Measurements from ENCODE around the gene NRXN3.
"Not testable (repeated sequence)": the region's sequence is repeated elsewhere in the genome, so short reads cannot be mapped to it uniquely, and the experiment has no call there.

NRXN3 gene

DNA sequence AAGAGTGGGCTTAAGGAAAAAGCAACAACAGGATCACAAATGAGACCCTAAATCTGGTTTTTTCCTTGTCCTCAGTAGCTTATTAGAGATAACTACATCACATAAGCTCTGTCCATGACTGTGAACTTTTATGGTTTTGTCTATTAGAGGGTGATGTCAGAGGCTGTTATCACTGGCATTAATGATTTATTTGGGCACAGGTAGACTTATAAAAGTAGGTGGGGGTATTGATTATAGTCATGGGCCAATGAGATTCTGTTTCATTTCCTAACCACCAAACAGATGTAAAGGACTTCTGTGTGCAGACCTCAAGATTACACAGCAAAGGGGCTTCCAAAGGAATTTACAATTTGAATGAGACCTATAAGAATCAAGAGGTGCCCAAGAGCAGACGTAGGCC, 316.4 kb downstream of the NRXN3 start:
- no peak for DNase-seq (ENCODE audit: low read depth)

DNA sequence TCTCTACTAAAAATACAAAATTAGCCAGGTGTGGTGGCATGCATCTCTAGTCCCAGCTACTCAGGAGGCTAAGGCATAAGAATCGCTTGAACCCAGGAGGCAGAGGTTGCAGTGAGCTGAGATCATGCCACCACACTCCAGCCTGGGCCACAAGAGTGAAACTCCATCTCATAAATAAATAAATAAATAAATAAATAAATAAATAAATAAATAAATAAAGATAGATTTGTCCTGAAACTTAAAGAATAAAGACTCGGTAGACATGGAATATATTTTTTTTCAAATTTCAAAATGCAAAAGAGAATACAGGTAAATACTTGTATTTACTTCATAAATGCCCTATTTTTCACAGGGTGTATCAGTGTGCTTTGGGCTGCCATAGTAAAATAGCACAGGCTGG, 317.4 kb downstream of the NRXN3 start:
- DNase-seq (ENCODE audit: low read depth): not testable (repeated sequence)

DNA sequence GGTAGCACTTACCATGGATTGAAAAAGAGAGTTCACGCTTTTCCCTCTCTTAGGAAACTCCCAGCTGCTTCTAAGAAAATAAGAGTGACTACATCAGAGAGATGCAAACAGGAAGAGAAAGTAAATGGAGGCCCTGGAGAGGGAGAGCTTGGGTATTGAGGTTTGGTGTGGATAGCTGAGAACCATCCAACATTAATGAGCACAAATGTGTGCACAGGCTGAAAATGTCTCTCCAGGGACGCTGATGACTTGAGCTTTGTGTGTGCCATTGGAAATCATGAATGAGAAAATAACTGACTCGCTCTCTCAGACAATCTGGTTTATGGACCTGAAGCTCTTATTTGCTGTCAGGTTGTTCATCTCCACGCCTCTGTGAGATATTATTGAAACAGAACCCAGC, 318.8 kb downstream of the NRXN3 start:
- no peak for DNase-seq (ENCODE audit: low read depth)

DNA sequence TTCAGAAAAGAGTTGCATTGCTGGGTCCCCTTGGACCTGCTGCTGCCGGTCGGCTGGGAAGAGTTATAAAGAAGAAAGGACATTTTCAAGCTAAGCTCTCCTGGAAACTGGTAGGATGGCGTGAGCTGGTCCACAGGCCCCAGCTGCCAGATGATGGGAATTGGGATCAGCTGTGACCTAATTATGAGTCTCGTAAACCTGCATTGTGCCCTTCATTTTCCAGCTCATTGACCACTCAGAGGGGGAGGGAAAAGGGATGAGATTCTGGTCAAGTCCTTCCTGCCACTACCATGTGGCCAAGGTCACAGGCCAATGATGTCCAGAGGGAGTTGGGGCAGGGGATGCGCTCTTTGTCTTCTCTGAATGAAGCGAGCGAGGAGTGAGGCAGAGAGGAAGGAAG, 320.9 kb downstream of the NRXN3 start:
- DNase-seq (ENCODE audit: low read depth): no peak

DNA sequence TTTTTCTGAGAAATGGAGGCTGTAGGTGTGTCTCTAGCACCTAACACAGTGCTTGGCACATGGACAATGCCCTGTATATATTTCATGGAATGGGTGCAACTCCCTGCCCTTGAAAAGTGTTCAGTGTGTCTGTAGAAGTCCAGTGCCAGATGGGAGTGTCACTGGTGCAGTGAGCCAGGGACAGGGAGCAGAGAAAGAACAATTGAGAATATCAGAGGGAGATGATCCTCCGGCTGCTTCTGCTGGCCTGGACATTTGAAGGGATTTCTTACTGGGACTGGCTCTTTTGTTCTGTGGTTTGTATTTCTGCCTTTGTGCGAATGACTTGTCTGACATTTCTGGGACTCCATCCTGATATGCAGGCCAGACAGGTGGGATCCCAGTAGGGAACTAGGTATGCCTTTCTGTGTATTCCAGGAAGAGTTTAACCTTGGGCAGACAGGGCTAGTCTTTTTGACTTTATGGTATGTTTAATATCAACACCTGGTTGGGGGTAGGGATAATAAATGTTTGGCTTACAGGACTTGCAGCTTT, 328.0 kb downstream of the NRXN3 start:
- DNase-seq (ENCODE audit: low read depth): no peak

DNA sequence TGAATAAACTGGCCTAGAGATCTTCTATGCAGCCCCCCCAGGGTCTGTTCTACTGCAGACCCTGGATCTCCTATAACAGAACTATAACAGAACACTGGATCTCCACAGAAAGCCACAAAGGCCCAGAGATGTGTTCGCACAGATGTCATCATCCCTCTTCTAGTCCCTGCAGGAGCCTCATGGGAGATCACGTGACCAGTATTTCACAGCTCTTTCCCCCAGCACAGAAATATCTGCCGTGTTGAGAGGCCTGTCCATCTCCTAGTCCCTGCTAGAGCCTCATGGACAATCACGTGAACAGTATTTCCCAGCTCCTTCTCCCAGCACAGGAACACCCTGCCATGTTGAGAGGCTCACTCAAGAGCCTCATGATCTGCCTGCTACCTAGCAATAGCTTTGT, 331.7 kb downstream of the NRXN3 start:
- no peak for DNase-seq (ENCODE audit: low read depth)

DNA sequence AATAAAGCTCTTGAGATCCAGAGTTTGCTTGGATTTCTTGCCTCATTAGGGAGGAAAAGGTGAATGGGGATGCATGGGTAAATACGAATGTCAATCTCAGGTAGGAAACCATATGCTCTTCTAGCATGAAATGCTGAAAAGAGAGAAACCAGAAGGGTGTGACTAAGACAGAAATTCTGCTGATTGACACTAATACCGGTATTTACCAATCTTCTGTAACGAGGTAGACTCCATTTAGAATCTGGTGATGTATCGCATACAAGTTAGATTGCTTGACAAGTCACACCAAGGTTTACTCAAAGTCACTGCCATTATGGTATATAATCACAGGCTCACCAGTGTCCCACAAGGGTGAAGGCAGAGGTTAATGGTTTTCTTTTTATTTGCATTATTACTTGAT, 337.9 kb downstream of the NRXN3 start:
- no peak for DNase-seq (ENCODE audit: low read depth)

DNA sequence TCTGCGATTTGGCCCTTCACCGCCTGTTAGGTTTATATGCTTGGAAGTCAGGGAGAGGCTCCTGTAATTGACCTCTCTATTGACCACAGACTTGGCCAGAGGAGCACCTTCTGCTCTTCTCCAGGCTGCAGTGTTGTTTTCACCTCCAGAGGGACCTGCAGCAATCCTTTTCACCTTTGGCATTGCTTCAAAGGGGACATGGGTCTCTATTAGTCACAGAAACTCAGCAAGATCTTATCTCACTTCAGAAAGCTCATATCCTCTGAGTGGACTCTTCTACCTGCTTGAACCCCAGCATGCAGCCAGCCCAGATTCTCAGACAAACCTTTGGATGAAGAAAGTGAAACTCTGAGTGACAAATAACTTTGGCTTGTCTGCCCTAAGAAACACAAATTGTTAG, 339.3 kb downstream of the NRXN3 start:
- DNase-seq (ENCODE audit: low read depth): no peak

DNA sequence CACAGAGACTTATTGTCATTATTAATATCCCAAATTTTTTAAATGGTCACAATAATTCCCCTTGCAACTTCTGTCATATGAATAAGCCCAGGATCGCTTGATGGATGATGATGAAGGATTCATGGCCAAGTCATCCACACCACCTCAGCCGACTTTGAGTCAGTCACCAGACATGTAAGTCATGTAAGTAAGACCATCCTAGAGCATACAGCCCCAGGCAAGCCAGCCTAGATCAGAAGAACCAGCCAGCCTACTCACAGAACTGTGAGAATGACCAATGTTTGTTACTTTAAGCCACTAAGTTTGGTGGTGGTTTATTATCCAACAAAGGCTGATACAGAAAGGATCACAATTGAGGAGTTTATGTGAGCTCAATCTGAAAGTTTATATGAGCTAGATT, 341.8 kb downstream of the NRXN3 start:
- DNase-seq (ENCODE audit: low read depth): no peak

DNA sequence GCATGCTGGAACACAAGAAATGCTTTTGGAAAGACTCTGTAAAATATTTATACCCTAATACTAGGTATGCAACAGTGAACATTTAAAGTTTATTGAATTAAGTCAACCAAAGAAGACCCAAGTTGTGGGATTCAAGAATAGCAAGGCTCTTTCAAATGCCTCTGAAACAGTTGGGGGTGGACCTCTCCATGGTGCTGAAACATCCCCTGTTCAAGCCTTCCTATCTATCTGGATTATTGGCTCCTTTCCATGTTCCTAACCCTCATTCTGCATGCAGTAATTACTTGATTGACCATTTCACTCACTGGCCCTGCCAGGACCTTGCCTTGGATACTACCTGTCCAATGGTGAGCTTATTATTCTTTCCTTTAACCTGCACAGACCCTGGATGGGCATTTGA, 349.7 kb downstream of the NRXN3 start:
- DNase-seq (ENCODE audit: low read depth): peak; percentile 6

DNA sequence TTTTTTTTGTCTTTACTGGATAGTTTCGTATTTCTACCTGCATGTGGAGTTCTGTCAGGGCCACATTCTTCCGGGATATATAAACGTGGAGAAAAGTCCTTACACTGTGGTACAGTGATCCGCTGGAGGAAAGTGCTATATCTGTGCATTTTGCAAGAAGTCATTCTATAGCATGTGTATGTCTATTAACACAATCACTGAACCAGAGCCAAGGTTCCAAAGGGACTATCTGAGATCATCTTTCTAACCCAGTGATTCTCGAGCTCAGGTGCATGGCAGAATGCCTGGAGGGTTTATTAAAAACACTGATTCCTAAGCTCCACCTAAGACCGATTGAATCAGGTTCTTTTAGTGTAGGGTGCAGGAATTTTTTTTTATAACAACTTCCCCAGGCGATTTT, 354.0 kb downstream of the NRXN3 start:
- DNase-seq (ENCODE audit: low read depth): no peak

DNA sequence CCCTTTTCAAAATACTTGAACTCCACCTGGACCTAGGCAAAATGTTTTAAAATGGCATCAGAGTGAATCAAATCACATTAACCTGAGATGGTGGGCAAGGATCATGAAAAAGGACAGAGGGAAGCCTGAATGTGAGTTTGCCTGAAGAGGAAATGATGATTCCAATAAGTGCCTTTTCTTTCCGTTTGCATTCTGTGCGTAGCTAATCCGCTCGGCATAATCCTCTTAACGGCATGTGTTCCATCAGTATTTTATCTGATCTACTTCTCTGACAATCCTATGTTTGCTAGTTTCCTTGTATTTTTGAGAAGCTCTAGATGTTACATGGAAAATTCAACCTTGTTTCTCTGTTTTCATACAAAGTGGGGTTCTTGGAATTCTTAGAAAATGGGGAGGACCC, 354.6 kb downstream of the NRXN3 start:
- DNase-seq (ENCODE audit: low read depth): no peak

DNA sequence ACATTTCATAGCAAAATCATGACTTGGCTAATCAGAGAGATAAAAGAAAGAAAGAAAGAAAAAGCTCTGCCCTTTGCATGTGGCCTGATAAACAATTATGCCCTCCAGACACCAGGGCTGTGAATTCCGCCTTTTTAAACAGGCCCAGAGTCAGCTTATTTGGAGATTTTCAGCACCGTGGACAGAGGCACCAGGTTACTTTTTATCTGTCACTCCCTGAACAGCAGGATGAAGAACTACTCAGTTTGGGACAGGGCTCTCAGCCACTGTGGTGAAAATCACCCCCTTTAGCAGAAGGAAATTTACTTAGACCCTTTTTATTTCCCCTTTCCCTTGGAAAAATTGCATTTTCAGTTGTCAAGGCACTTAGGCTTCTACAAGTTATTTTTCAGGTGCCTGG, 359.9 kb downstream of the NRXN3 start:
- DNase-seq (ENCODE audit: low read depth): no peak

DNA sequence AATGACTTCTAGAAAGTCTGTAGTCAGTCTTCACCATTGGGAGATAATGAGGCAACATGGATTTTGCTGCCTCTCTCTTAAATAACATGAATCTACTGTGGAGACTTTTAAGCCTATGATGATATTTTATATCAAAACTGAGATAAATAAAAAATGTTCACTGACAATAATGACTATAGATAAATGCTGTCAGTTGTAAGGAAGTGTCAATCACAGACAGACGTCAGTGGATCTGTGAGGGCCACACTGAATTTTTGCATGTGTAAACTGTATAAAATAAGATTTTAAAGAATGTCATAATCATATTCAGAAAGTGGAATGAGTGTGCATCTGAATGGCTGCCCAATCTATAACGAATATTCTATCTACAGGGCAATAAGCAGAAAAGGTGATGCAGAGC, 364.0 kb downstream of the NRXN3 start:
- DNase-seq (ENCODE audit: low read depth): no peak

DNA sequence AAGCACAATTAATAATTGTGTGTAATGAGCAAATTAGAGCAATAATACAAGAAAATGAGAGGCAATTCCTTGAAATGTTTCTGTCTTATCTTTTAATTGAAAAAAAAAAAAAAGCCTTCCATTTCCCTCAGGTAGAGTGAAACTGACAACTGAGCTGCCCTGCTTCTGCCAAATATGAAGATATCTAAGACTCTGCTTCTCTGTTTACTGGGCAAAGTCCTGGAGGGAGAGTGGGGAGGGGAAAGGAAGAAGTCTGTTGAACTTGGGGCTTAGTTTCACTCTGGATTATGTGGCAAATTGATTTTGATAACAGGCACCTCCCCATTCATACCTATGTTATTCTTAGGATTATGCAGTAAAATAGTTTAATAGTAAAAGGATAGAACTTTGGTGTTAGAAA, 364.9 kb downstream of the NRXN3 start:
- DNase-seq (ENCODE audit: low read depth): no peak

DNA sequence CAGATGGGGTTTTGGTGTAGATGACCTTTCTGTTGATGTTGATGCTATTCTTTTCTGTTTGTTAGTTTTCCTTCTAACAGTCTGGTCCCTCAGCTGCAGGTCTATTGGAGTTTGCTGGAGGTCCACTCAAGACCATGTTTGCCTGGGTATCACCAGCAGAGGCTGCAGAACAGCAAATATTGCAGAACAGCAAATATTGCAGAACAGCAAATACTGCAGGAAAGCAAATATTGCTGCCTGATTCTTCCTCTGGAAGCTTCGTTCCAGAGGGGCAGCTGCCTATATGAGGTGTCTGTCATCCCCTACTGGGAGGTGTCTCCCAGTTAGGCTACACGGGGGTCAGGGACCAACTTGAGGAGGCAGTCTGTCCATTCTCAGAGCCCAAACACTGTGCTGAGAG, 371.6 kb downstream of the NRXN3 start:
- DNase-seq (ENCODE audit: low read depth): not testable (repeated sequence)

DNA sequence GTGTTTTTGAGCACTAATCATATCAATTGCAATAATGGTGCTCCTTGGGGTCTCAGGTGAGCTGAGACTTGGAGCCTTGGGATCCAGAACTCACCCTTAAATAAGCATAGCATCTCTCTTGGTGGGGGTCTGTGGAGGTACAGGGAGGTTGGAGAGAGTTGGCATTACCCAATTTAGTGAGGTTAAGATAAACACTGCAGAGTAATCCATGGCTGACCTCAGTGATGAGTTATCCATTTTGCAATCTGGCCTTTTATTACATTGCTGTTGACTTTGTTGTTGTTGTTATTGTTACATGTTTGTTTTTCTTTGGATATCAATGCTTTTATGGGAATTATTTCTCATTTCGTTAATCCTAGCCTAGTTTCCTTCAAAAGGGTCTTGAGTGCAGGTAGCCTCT, 373.3 kb downstream of the NRXN3 start:
- DNase-seq (ENCODE audit: low read depth): no peak

DNA sequence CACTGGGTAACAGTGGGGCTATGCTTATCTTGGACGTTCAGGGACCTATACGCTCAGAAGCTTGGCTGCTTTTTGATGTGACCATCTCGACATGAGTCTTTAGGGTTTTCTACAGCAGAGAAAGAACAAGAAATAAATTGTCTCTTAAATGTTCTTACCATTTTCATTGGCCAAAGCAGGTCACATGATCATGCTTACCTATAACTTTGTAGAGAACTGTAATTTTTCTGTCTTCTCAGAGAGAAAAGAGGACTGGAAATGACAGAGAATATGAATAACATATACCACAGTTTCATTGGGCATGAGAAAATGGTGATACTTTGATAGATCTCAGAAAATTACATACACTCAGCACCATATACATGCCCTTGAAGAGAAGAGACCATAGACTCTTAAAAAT, 390.9 kb downstream of the NRXN3 start:
- no peak for DNase-seq (ENCODE audit: low read depth)

DNA sequence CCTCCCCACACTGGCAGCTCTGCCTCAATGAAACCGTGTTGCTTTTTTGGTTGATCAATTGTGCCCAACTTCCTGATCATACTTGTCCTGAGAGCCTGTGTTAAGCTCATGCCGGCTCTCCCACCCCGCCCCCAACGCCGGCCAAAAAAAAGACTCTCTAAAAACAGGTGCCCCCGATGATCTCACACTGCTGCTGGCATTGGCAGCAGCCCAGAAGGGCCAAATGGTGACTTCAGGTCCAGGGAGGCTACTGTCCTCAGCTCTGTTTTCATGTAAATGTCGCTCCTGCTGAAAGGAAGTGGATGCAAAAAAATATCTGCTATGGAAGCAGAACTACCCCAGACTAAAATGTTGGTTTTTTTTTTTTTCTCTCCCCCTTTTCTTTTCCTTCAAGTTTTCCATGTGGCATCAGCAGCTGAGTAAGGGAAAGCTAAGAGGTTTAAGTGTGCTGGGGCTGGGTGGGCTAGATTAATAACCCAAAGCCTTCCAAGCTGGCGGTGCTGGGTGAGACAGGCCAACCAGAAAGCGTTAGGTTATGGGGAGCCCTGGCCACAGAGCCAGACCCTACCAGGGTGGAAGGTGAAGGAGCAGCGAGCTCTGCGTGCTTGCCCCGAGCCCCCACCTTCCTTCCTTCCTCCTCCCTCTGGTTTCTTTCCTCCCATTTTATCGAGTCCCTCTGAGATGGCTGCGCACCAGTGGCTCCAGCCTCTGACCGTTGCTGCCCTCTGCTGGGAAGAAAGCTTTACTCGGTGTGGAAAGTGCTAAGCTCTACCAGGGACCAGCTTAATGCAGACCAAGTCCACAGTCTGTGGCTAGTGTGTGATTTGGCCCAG, 396.1 kb downstream of the NRXN3 start:
- DNase-seq (ENCODE audit: low read depth): peak; percentile 63

DNA sequence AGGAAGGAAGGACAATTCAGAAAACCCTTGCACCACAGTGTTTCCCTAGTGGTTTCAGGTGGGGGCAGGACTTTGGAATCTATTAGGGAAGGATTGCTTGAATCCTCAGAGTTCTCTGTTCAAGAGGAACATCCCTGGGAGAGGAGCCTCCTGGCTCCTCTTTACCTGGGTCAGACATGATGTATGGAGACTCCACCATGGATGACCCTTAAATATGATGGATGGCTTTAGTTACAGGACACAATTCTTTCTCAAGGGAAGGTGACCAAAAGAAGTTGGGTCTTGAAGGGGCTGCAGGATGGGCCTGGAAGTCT, 396.6 kb downstream of the NRXN3 start:
- DNase-seq (ENCODE audit: low read depth): no peak

DNA sequence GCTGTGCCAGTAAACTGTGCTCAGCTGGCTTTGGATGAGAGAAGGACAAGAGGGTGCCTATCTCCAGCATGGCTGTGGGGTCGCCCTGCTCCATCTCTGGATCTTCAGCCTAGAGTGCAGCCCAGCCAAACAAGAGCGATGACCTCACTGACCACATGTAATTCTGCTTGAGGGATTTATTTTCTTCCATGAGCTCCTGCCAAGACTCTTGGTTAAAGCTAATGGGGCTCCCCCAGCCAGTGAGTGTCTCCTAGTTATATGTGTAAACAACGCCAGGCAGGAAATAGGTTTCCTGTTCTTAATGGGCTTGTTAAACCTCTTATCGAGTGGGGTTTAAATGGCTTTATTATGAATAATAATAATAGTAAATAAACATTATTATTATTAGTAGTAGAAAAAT, 397.2 kb downstream of the NRXN3 start:
- DNase-seq (ENCODE audit: low read depth): peak; percentile 44

DNA sequence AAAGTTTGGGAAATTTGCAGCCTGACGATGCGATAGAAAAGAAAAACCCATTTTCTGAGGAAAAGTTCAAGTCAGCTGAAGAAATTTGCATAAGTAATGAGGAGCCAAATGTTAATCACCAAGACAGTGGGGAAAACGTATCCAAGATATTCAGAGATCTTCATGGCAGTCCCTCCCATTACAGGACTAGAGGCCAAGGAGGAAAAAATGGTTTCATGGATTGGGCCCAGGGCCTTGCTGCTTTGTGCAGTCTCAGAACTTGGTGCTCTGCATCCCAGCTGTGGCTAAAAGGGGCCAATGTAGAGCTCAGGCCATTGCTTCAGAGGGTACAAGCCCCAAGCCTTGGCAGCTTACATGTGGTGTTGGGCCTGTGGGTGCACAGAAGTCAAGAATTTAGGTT, 403.6 kb downstream of the NRXN3 start:
- DNase-seq (ENCODE audit: low read depth): not testable (repeated sequence)

DNA sequence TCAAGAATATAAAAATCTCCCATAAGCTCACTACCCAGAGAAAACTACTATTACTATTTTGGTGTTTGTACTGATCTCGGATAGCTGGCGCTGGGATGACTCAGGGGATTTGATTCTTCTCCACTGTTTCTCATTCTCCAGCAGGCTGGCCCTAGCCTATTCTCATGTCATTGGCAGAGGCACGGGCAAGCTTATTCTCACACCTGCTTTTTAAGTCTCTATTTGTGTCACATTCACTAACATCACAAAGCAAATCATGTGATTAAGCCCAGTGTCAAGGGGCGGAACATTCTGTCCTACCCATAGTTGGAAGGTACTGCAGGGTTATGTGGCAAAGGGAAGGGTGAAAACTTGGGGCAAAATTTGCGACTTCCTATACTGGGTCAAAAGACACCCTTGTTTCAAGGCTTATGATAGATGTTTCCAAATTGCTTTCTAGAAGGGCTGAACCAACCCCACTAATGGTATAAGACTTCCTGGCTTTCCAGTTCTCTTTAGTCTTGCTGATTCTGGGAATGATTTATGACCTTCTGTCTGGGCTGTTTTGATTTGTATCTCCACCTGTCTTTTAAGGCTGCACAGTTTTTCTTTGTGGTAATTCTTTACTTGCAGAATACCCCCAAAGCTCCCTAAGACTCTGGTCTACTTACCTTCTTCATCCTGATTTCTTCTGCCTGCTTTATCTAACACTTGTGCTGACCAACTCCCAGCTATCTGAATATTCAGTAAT, 406.4 kb downstream of the NRXN3 start:
- DNase-seq (ENCODE audit: low read depth): no peak

DNA sequence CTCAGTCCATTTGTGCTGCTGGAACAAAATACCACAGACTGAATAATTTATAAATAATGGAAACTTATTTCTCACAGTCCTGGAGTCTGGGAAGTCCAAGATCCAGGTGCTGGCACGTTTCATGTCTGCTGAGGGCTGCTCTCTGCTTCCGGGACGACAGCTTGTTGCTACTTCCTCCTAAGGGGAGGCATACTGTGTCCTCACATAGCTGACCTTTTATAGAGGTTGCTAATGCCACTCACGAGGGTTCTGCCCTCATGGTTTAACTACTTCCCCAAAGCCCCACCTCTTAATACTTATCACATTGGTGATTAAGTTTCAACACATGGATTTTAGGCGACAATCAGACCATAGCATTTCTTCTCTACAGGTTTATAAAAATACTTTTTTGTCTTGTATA, 411.1 kb downstream of the NRXN3 start:
- DNase-seq (ENCODE audit: low read depth): no peak
